AG09309 (cell line): Measurements from ENCODE around the gene DDX60.
"Not testable (repeated sequence)": the region's sequence is repeated elsewhere in the genome, so short reads cannot be mapped to it uniquely, and the experiment has no call there.

Source experiments
- DNase-seq: peaks from one replicate; pipeline ENCODE4 v3.0.0-alpha.2; 2010; ENCODE audit warnings: low read depth
- H3K4me3 ChIP-seq: 2 replicates; pipeline ENCODE4 v1.5.1; 2011; ENCODE audit warnings: mild to moderate bottlenecking, low read depth, low read length, moderate library complexity; ENCODE audit not compliant: control insufficient read depth
- TF ChIP-seq, protein P1 (sequence below): IDR thresholded peaks from 2 replicates; pipeline ENCODE4 v1.5.1; 2011; ENCODE audit warnings: mild to moderate bottlenecking, low read depth, low read length, inconsistent platforms; ENCODE audit not compliant: insufficient read depth, control insufficient read depth; ENCODE audit errors: missing control alignments

The DDX60 gene

DNA sequence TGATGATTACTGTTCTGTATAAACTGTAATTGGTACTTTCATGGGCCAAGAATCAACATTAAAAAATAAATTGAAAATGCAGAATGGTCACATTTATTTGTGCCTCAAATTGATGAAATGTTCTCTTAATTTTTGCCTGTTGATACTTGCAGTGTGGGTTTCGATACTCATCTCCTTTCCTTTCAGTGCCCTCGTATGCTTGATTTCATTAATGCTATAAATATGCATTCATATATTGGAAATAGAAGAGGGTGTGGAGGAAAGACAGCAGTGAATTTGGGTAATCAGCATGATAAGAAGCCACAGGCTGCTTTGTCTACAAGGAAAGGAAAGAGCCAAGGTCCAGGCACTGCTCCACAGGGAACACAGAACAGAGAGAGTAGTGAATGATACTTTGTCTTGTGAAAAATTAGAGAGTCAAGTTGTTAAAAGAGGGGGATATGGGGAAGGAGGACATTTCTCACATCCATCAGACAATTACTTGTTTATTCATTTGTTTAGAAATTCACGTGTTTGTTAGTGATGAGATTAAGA lies 1.0 kb upstream of the DDX60 start:
- TF ChIP-seq, protein P1, sequence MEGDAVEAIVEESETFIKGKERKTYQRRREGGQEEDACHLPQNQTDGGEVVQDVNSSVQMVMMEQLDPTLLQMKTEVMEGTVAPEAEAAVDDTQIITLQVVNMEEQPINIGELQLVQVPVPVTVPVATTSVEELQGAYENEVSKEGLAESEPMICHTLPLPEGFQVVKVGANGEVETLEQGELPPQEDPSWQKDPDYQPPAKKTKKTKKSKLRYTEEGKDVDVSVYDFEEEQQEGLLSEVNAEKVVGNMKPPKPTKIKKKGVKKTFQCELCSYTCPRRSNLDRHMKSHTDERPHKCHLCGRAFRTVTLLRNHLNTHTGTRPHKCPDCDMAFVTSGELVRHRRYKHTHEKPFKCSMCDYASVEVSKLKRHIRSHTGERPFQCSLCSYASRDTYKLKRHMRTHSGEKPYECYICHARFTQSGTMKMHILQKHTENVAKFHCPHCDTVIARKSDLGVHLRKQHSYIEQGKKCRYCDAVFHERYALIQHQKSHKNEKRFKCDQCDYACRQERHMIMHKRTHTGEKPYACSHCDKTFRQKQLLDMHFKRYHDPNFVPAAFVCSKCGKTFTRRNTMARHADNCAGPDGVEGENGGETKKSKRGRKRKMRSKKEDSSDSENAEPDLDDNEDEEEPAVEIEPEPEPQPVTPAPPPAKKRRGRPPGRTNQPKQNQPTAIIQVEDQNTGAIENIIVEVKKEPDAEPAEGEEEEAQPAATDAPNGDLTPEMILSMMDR, result no peak
- H3K4me3 ChIP-seq, result no peak overlapping the region
- no peak for DNase-seq

DNA sequence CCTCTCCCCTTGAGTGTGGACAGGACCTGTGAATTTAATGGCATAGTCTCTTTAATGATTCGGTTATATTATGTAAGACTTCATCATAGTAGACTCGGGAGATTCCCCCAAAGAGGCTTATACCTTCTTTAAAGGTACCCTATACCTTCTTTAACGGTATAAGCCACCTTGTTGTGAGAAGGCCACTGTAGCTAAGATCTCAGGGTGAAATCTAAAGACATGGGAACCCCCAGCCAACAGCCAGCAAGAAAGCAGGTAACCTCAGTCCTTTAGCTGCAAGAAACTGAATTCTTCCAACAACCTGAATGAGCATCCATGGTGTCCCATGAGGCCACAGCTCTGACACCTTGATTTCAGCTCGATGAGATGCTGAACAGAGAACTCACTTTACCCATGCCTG lies 931 bp downstream of the DDX60 start:
- H3K4me3 ChIP-seq, result no peak overlapping the region; the same call in 1 of the 2 replicates
- no peak for DNase-seq
- TF ChIP-seq, protein P1, result no peak

DNA sequence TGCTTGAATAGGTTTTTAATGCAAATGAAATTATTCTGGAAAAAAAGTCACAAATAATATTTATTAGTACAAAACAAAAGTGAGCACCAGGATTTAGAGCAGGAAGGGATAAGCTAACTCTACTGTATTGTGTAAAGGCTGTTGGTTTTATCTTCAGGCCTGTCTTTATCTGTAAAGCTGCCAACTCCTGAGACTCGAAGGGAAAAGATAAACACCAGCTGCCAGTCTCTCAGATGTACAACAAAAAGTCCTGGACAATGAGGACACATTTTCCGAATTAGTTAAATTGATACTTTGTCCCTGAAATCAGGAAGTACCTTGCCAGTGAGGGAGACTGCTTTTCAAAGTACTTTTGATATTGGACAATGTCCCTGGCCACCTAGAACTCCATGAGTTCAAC lies 8.8 kb downstream of the DDX60 start:
- TF ChIP-seq, protein P1, result no peak
- DNase-seq, result no peak
- H3K4me3 ChIP-seq, result no peak overlapping the region

DNA sequence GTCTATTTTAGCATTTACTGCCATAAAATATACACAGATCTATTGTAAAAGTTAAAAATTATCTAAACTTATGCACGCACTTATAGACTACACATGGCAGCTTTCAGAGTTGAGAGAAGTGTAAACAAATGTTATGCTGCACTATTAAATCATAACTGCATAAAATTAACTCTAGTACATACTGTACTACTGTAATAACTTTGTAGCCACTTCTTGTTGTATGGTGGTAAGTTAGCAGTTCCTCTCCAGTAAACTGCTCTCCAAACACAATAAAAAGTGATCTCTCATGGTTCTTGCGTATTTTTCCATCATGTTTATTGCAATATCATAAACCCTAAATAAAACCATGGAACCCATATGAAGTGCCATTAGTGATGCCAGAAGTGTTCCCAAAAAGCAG lies 9.6 kb downstream of the DDX60 start:
- no peak for DNase-seq
- TF ChIP-seq, protein P1, result no peak
- no peak overlapping the region for H3K4me3 ChIP-seq

DNA sequence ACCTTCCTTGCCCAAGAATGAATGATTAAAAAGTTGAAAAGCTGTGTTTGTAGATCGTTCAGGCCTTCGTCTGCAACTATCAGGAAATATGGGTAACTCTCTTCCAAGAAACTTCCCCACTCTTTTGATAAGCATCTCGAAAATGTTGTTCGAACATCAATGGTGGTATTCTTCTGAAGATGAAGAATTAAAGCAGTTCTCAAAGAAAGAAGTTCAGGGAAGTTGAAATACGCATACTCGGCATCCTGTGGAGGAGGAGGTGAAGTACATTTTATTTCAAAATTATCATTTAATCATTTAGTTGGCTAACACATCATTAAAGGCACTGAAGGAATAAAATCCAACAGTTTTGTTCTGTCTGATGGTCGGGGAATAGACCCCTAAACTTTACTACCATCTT lies 12.1 kb downstream of the DDX60 start:
- H3K4me3 ChIP-seq, result no peak overlapping the region
- DNase-seq, result no peak
- TF ChIP-seq, protein P1, result no peak

DNA sequence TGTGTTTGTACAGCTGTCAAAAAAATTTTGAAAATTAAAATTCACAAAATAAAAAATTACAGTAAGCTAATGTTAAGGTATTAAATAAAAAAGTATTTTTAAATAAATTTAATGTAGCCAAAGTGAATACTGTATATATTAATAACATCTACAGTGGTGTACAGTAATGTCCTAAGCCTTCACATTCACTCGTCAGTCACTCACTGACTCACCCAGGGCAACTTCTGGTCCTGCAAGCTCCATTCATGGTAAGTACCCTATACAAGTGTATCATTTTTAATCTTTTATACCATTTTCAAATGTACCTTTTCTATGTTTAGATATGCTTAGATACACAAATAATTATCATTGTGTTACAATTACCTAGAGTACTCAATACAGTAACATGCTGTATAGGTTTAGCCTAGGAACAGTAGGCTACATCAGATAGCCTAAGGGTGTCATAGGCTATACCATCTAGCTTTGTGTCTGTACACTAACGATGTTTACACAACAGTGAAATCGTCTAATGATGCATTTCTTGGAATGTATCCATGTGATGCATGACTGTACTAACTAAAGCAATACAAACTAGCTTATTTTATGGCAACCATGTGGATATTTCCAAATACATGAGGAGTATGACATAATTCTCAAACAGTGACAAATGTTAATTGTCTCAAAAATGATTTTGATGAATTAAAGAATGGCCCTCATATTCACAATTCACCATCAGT lies 13.7 kb downstream of the DDX60 start:
- TF ChIP-seq, protein P1, result no peak
- DNase-seq, result peak; percentile 58
- H3K4me3 ChIP-seq, result no peak overlapping the region

DNA sequence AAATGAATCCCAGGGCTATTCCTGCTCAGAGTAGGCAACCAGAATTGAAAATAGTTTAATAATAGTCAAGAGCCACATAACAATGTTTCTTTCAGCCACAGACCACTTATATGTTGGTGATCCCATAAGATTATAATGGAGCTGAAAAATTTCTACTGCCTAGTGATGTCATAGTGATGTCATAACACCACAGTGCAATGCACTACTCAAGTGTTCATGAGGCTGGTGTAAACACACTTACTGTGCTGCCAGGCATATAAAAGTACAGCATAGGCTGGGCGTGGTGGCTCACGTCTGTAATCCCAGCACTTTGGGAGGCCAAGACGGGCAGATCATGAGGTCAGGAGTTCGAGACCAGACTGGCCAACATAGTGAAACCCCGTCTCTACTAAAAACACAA lies 15.1 kb downstream of the DDX60 start:
- not testable (repeated sequence) for DNase-seq, H3K4me3 ChIP-seq
